ENCODE data around the gene PKDCC. TPM values are rescaled to one million over a fixed set of nuclear protein-coding genes. Genes with fewer than 3 reads are reported as not detected.

Gene PKDCC
- total RNA-seq, 1 donor from 2014 or later, result 123 TPM

DNA sequence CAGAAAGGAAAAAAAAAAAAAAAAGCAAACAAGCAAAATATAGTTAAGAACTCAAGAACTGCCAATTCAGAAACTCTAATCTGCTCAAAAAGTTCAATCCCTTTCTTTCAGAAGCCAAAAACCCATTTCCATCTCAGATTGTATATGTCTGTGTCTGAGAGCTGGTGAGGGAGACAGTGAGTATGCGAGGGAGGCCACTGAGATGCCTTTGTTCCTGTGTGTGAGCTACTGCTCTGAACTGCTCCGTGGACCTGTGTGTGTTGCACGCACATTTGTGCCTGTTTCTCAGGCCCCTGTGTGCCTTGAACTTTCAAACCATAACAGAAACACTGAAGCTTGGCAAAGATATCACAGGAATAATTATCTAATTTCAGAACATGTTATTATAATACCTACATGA lies 2.5 kb upstream of the PKDCC start:
- Mint-ChIP-seq H3K27ac (peak overlapping the region; percentile 59), H3K36me3 (no peaks in the 10 kb centered on the region), H3K27me3 (ENCODE audit: low read depth) (peaks cover 7% of the 10 kb centered on the region), H3K9me3 (no peaks in the 10 kb centered on the region), H3K4me1 (peaks cover 49% of the 10 kb centered on the region), H3K4me3 (no peak overlapping the region)
- DNase-seq (ENCODE audit: low spot score in 2 of 2, unreplicated experiment in 2 of 2), result no peak
- no peak for TF ChIP-seq CTCF (IDR thresholded peaks at IDR 0.05; ENCODE audit: unreplicated experiment)

DNA sequence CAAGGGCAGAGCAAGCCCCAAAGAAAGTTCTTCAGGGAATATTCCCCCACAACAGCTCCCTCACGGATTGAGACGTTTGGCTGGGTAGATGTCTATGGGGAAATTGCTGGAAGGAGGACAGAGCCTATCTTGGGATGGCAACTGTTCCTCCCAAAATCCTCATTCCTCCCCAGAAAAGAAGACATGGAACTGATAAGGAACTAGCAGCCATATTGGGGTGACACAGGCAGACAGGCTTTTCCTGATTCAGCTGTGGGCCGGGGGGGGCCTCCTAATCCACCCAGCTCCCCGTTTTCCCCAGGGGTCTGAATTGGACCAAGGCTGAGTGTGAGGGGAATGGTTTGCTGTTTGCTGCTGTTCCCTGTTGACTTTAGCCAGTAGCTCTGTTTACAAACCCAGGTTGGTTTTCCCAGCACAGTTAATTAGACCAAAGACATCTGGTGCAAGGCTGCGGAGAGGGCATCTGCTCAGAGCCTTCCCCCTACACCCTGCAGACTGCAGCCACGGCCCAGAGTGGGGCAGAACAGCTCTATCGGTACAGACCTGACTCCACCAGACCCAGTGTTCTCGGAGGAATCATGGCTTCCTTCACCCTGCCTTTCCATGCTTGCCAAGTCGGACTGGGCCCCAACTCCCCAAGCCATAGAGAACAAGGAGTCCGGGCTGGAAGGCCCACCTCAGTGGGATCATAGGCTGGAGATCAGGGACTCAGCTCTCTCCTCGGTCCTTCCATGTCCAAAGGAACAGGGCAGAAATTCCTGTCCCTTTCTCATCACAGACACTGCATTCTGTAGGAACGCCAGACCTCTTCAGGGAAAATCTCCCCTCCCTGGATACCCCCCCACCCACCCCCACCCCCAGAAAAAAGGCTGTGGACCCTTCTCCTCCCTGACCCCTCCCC lies 1.7 kb upstream of the PKDCC start:
- Mint-ChIP-seq H3K4me1 (peaks cover 55% of the 10 kb centered on the region), H3K27ac (peak overlapping the region; percentile 80), H3K9me3 (no peaks in the 10 kb centered on the region), H3K4me3 (peak overlapping the region; percentile 69), H3K36me3 (no peaks in the 10 kb centered on the region), H3K27me3 (ENCODE audit: low read depth) (peaks cover 7% of the 10 kb centered on the region)
- no peak for DNase-seq (ENCODE audit: low spot score in 2 of 2, unreplicated experiment in 2 of 2)
- TF ChIP-seq CTCF (IDR thresholded peaks at IDR 0.05; ENCODE audit: unreplicated experiment), result no peak

DNA sequence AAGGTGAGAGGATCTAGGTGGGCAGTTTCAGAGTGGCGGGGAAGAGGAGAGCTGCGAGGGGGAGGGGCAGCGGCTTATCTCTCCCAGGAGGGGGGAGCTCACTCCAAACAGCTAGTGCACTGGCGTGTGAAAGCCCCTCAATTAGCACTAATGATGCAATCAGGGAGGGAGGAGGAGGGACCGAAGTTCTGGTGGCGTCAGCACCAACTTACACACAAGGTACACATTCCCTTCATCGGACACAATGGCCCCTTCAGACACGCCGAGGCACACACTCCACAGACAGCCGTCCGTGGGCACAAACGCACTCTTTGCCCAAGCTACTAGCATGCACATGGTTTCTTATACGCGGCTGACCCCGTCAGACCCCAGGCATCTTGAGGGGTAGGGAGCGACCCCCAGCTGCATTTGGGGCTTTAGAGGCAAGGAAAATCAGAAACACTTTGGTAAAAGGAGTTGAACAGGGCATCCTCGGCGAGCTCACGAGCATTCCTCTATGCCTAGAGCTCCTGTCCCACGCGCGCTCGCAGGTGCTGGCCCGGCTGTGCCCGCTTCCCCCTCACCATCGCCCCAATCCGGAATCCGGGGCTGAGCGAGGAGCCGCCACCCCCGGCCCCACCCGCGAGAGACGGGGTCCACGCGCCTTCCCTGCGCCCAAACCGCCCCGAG lies 868 bp upstream of the PKDCC start:
- TF ChIP-seq CTCF (IDR thresholded peaks at IDR 0.05; ENCODE audit: unreplicated experiment), result no peak
- no peaks in the 10 kb centered on the region for H3K9me3 Mint-ChIP-seq
- peaks cover under 1% of the 10 kb centered on the region for H3K36me3 Mint-ChIP-seq
- peak in 1 of 2 experiments; percentile 57 for DNase-seq (ENCODE audit: low spot score in 2 of 2, unreplicated experiment in 2 of 2)
- H3K27me3 Mint-ChIP-seq (ENCODE audit: low read depth), result peaks cover 7% of the 10 kb centered on the region
- H3K4me3 Mint-ChIP-seq, result peak overlapping the region; percentile 69
- peaks cover 62% of the 10 kb centered on the region for H3K4me1 Mint-ChIP-seq
- H3K27ac Mint-ChIP-seq, result peak overlapping the region; percentile 68

- Mint-ChIP-seq H3K4me1 (peaks cover 72% of the 10 kb centered on the region), H3K27me3 (ENCODE audit: low read depth) (peaks cover 4% of the 10 kb centered on the region), H3K9me3 (no peaks in the 10 kb centered on the region), H3K36me3 (peaks cover 2% of the 10 kb centered on the region), H3K4me3 (peak overlapping the region; percentile 83), H3K27ac (peak overlapping the region; percentile 61)
- TF ChIP-seq CTCF (IDR thresholded peaks at IDR 0.05; ENCODE audit: unreplicated experiment), result no peak
- no peak for DNase-seq (ENCODE audit: low spot score in 2 of 2, unreplicated experiment in 2 of 2)
Observed at GRCh38 chr2:42048299-42049220, 739 bp downstream of the PKDCC start.

Data from mesothelial cell of epicardium (in vitro differentiated cells).